Smooth muscle cell (in vitro differentiated cells): ENCODE results near the gene INTS3. TPM values are rescaled to one million over a fixed set of nuclear protein-coding genes. Genes with fewer than 3 reads are reported as not detected.
"Not testable (repeated sequence)": the region's sequence is repeated elsewhere in the genome, so short reads cannot be mapped to it uniquely, and the experiment has no call there.

Experiments
- DNase-seq: peaks from one replicate; lab custom pipeline; 2025; ENCODE audit not compliant: unreplicated experiment; lab: John Stamatoyannopoulos, UW
- H2AFZ ChIP-seq: fragments of 200-600 bp; sonication (generic); 2 replicates; pipeline ENCODE4 v1.6.0; 2016; ENCODE audit warnings: antibody characterized with exemption, low read depth, mild to moderate bottlenecking
- H3F3A ChIP-seq: fragments of 200-600 bp; sonication (generic); 2 replicates; pipeline ENCODE4 v1.6.0; 2017; ENCODE audit warnings: antibody characterized with exemption, low read depth
- H3K27ac ChIP-seq: fragments of 200-600 bp; sonication (generic); 2 replicates; pipeline ENCODE4 v1.5.1; 2016; ENCODE audit warnings: low read depth, mild to moderate bottlenecking
- H3K27me3 ChIP-seq: fragments of 200-600 bp; sonication (generic); 2 replicates; pipeline ENCODE4 v1.6.1; 2016; ENCODE audit warnings: low read depth, mild to moderate bottlenecking
- H3K36me3 ChIP-seq: fragments of 200-600 bp; sonication (generic); 2 replicates; pipeline ENCODE4 v1.5.1; 2016; ENCODE audit warnings: low read depth
- H3K4me1 ChIP-seq: fragments of 200-600 bp; sonication (generic); 2 replicates; pipeline ENCODE4 v1.5.1; 2016; ENCODE audit warnings: low read depth
- H3K4me2 ChIP-seq: fragments of 200-600 bp; sonication (generic); 2 replicates; pipeline ENCODE4 v1.6.0; 2016; ENCODE audit warnings: mild to moderate bottlenecking
- H3K4me3 ChIP-seq: fragments of 200-600 bp; sonication (generic); 2 replicates; pipeline ENCODE4 v1.5.1; 2016; ENCODE audit warnings: mild to moderate bottlenecking
- H3K79me2 ChIP-seq: fragments of 200-600 bp; sonication (generic); 2 replicates; pipeline ENCODE4 v1.6.0; 2016; ENCODE audit warnings: low read depth, mild to moderate bottlenecking
- H3K9ac ChIP-seq: fragments of 200-600 bp; sonication (generic); 2 replicates; pipeline ENCODE4 v1.6.0; 2016; ENCODE audit warnings: low read depth
- H3K9me3 ChIP-seq: fragments of 200-600 bp; sonication (generic); replicated peaks from 2 replicates; pipeline ENCODE4 v1.5.1; 2016; ENCODE audit warnings: low read depth
- H4K20me1 ChIP-seq: fragments of 200-600 bp; sonication (generic); 2 replicates; pipeline ENCODE4 v1.6.0; 2016; ENCODE audit warnings: low read depth
- whole genome bisulfite sequencing: methylation state at CpG from one replicate; pipeline ENCODE4 v1.1.7; 2016; ENCODE audit warnings: low lambda C conversion rate; 5-methylcytosine and 5-hydroxymethylcytosine counted together
- polyA plus RNA-seq: library from polyadenylated mRNA; unstranded; fragments of >200 nt; fragmentation: Nextera tagmentation; extraction: Ambion mirVana; gene quantifications from 2 replicates; pipeline ENCODE4 v1.2.1, GENCODE V29; 2016
- total RNA-seq: library from RNA; depleted of rRNA; stranded (reverse); fragments of >200 nt; gene quantifications from 2 replicates; pipeline ENCODE4 v1.2.3, GENCODE V29; 2014
- TF ChIP-seq, protein P1 (sequence below): fragments of 200-600 bp; sonication (generic); IDR thresholded peaks from 2 replicates; pipeline ENCODE4 v1.5.1; 2017; ENCODE audit warnings: borderline replicate concordance, mild to moderate bottlenecking, antibody characterized with exemption; ENCODE audit not compliant: insufficient read depth, poor library complexity, severe bottlenecking

INTS3 gene
- total and polyA plus RNA-seq, 2 experiments from 2014 or later, result 22.3 to 33.6 TPM

GRCh38 chr1:153763365-153764225 lies 35.7 kb downstream of the INTS3 start:
- H2AFZ ChIP-seq, result no peak overlapping the region
- no peak overlapping the region for H3K27ac ChIP-seq
- no peaks in the 10 kb centered on the region for H3F3A ChIP-seq
- no peaks in the 10 kb centered on the region for H3K79me2 ChIP-seq
- H3K4me3 ChIP-seq, result no peak overlapping the region
- no peaks in the 10 kb centered on the region for H4K20me1 ChIP-seq
- H3K4me2 ChIP-seq, result no peak overlapping the region
- no peak overlapping the region for H3K9ac ChIP-seq
- TF ChIP-seq, protein P1, sequence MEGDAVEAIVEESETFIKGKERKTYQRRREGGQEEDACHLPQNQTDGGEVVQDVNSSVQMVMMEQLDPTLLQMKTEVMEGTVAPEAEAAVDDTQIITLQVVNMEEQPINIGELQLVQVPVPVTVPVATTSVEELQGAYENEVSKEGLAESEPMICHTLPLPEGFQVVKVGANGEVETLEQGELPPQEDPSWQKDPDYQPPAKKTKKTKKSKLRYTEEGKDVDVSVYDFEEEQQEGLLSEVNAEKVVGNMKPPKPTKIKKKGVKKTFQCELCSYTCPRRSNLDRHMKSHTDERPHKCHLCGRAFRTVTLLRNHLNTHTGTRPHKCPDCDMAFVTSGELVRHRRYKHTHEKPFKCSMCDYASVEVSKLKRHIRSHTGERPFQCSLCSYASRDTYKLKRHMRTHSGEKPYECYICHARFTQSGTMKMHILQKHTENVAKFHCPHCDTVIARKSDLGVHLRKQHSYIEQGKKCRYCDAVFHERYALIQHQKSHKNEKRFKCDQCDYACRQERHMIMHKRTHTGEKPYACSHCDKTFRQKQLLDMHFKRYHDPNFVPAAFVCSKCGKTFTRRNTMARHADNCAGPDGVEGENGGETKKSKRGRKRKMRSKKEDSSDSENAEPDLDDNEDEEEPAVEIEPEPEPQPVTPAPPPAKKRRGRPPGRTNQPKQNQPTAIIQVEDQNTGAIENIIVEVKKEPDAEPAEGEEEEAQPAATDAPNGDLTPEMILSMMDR, result no peak
- 84% methylated on average over 7 of the region's 7 CpGs for WGBS
- H3K9me3 ChIP-seq, result no peaks in the 10 kb centered on the region
- no peaks in the 10 kb centered on the region for H3K36me3 ChIP-seq
- no peaks in the 10 kb centered on the region for H3K4me1 ChIP-seq
- DNase-seq, result no peak
- H3K27me3 ChIP-seq, result no peaks in the 10 kb centered on the region

DNA sequence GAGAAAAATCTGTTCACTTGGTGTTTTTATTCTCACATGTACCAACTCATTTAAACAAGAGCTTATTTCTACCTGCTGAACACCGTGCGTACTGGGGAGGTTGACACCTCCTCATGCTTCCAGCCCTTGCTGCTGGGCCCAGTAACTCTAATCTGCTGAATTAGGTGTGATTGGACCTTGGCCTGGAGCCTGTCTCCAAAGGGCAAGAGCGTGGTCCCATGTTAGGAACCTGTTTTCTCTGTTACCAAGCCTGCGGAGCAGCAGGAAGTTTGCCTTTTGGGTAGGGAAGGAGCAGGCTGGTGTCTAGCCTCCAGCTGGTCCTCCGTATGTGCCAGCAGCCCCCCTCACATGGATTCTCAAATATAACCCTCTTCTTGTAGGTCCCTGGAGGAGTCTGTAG lies 36.5 kb downstream of the INTS3 start:
- WGBS, result 99% methylated on average over 5 of the region's 5 CpGs
- H3K4me2 ChIP-seq, result no peak overlapping the region
- no peaks in the 10 kb centered on the region for H3K27me3 ChIP-seq
- no peaks in the 10 kb centered on the region for H3K79me2 ChIP-seq
- H3K4me3 ChIP-seq, result no peak overlapping the region
- no peaks in the 10 kb centered on the region for H4K20me1 ChIP-seq
- no peak overlapping the region for H3K27ac ChIP-seq
- no peaks in the 10 kb centered on the region for H3K9me3 ChIP-seq
- no peaks in the 10 kb centered on the region for H3F3A ChIP-seq
- TF ChIP-seq, protein P1, result no peak
- H3K4me1 ChIP-seq, result no peaks in the 10 kb centered on the region
- no peak for DNase-seq
- H3K36me3 ChIP-seq, result no peaks in the 10 kb centered on the region
- no peak overlapping the region for H3K9ac ChIP-seq
- no peak overlapping the region for H2AFZ ChIP-seq

- H3K4me2 ChIP-seq, H3K79me2 ChIP-seq, H3F3A ChIP-seq, H3K36me3 ChIP-seq, H3K9me3 ChIP-seq, H4K20me1 ChIP-seq, H3K4me3 ChIP-seq, H3K27me3 ChIP-seq, DNase-seq, H3K9ac ChIP-seq, H3K4me1 ChIP-seq, H3K27ac ChIP-seq, H2AFZ ChIP-seq: not testable (repeated sequence)
- WGBS, result 98% methylated on average over 10 of the region's 10 CpGs
These were observed 38.8 kb downstream of the INTS3 start for GRCh38 chr1:153766663-153767062.

- Histone ChIP-seq H4K20me1 (no peaks in the 10 kb centered on the region), H3K4me3 (no peak overlapping the region), H3K4me1 (no peaks in the 10 kb centered on the region), H3K27ac (no peak overlapping the region), H2AFZ (no peak overlapping the region), H3K79me2 (no peaks in the 10 kb centered on the region), H3F3A (peaks cover 3% of the 10 kb centered on the region), H3K36me3 (no peaks in the 10 kb centered on the region), H3K9me3 (no peaks in the 10 kb centered on the region), H3K9ac (no peak overlapping the region), H3K4me2 (no peak overlapping the region), H3K27me3 (no peaks in the 10 kb centered on the region)
- DNase-seq, result no peak
- WGBS, result 94% methylated on average over 9 of the region's 11 CpGs
- TF ChIP-seq, protein P1, result no peak
These were observed 39.7 kb downstream of the INTS3 start for GRCh38 chr1:153767519-153767918.
